Measurements from ENCODE around the gene CRX.
"Not testable (repeated sequence)": the region's sequence is repeated elsewhere in the genome, so short reads cannot be mapped to it uniquely, and the experiment has no call there.

CRX gene

GRCh38 chr19:47821460-47822020 lies at the start of gene CRX:
CRX (plus strand) TSS chr19:47821937; CDS start chr19:47834444, 12,507 bp downstream.
- no peak for DNase-seq

GRCh38 chr19:47776568-47776967 lies 45.2 kb upstream of the CRX start:
- DNase-seq, result no peak

- not testable (repeated sequence) for DNase-seq
Measured at GRCh38 chr19:47777245-47778048, 44.3 kb upstream of the CRX start.

GRCh38 chr19:47778049-47778953 lies 43.4 kb upstream of the CRX start, which contains the start of gene SELENOW:
SELENOW (plus strand) TSS chr19:47778703; CDS start chr19:47778786, 83 bp downstream.
- peak; percentile 50 for DNase-seq

GRCh38 chr19:47778954-47779351 lies 42.8 kb upstream of the CRX start:
- no peak for DNase-seq

GRCh38 chr19:47779524-47780214 lies 42.1 kb upstream of the CRX start:
- DNase-seq, result no peak

- DNase-seq, result no peak
Measured at GRCh38 chr19:47780215-47780551, 41.6 kb upstream of the CRX start.

GRCh38 chr19:47781590-47782262 lies 40.0 kb upstream of the CRX start:
- DNase-seq, result no peak

- no peak for DNase-seq
Measured at GRCh38 chr19:47786566-47786965, 35.2 kb upstream of the CRX start.

- DNase-seq, result not testable (repeated sequence)
Measured at GRCh38 chr19:47787307-47787706, 34.4 kb upstream of the CRX start.

- DNase-seq, result not testable (repeated sequence)
Measured at GRCh38 chr19:47789811-47790210, 31.9 kb upstream of the CRX start.

GRCh38 chr19:47790398-47790814 lies 31.3 kb upstream of the CRX start:
- peak; percentile 44 for DNase-seq

GRCh38 chr19:47792616-47793015 lies 29.1 kb upstream of the CRX start:
- DNase-seq, result no peak

- DNase-seq, result no peak
Measured at GRCh38 chr19:47794526-47794925, 27.2 kb upstream of the CRX start.

GRCh38 chr19:47796785-47797184 lies 25.0 kb upstream of the CRX start:
- no peak for DNase-seq

- DNase-seq, result no peak
Measured at GRCh38 chr19:47797996-47798903, 23.5 kb upstream of the CRX start.

- DNase-seq, result no peak
Measured at GRCh38 chr19:47798904-47799266, 22.9 kb upstream of the CRX start.

GRCh38 chr19:47801270-47801669 lies 20.5 kb upstream of the CRX start:
- no peak for DNase-seq

- no peak for DNase-seq
Measured at GRCh38 chr19:47802521-47803043, 19.2 kb upstream of the CRX start.

GRCh38 chr19:47803148-47803547 lies 18.6 kb upstream of the CRX start:
- DNase-seq, result not testable (repeated sequence)

- DNase-seq, result not testable (repeated sequence)
Measured at GRCh38 chr19:47803671-47804070, 18.1 kb upstream of the CRX start.

All from NCI-H1694 treated with DMSO at 0.1 percent for 48 hours (cell line).